Keratinocyte (primary cell): Measurements from ENCODE around the gene TNIK. TPM values are rescaled to one million over a fixed set of nuclear protein-coding genes. Genes with fewer than 3 reads are reported as not detected.

Experiments used
- DNase-seq: peaks from one replicate; pipeline ENCODE4 v3.0.0-alpha.2; 2011; ENCODE audit warnings: low read depth, missing footprints, low spot score
- FAIRE-seq: peaks from 2 replicates; lab custom pipeline; 2011; peaks lifted over from hg19 to GRCh38; lab: Jason Lieb, UNC
- H2AFZ ChIP-seq: 2 replicates; pipeline ENCODE4 v1.6.0; 2012; ENCODE audit warnings: low read length, control low read depth, inconsistent platforms; ENCODE audit not compliant: control insufficient read depth
- H3K27ac ChIP-seq: 2 replicates; pipeline ENCODE4 v1.5.1; 2011; ENCODE audit warnings: low read length; ENCODE audit not compliant: control insufficient read depth, insufficient read depth
- H3K27me3 ChIP-seq: 3 replicates; pipeline ENCODE4 v1.6.0; 2011; ENCODE audit warnings: low read length; ENCODE audit not compliant: control insufficient read depth, insufficient read depth; ENCODE audit errors: extremely low read depth
- H3K36me3 ChIP-seq, 2 experiments: 2 replicates in 1 of 2; 3 replicates in 1 of 2; pipeline ENCODE4 v1.5.1; 2011; ENCODE audit warnings: low read length in 2 of 2, mild to moderate bottlenecking in 1 of 2; ENCODE audit not compliant: control insufficient read depth in 2 of 2, insufficient read depth in 2 of 2; ENCODE audit errors: extremely low read depth in 1 of 2
- H3K4me1 ChIP-seq: 3 replicates; pipeline ENCODE4 v1.5.1; 2011; ENCODE audit warnings: low read length; ENCODE audit not compliant: control insufficient read depth, insufficient read depth; ENCODE audit errors: extremely low read depth
- H3K4me2 ChIP-seq: 3 replicates; pipeline ENCODE4 v1.6.0; 2011; ENCODE audit warnings: low read depth, low read length; ENCODE audit not compliant: control insufficient read depth, insufficient read depth; ENCODE audit errors: extremely low read depth
- H3K4me3 ChIP-seq, 3 experiments: fragments of 200-600 bp in 1 of 3; sonication (generic) in 1 of 3; 2 replicates in 2 of 3; 3 replicates in 1 of 3; pipeline ENCODE4 v1.5.1; 2011 to 2016; ENCODE audit warnings: low read length in 3 of 3, mild to moderate bottlenecking in 3 of 3, control low read depth in 2 of 3, inconsistent platforms in 1 of 3, low read depth in 1 of 3, mixed read lengths in 1 of 3, mixed run types in 1 of 3, moderate library complexity in 1 of 3; ENCODE audit not compliant: control insufficient read depth in 2 of 3, insufficient read depth in 2 of 3; ENCODE audit errors: extremely low read depth in 1 of 3
- H3K79me2 ChIP-seq: 2 replicates; pipeline ENCODE4 v1.6.0; 2012; ENCODE audit warnings: low read length; ENCODE audit not compliant: control insufficient read depth, insufficient read depth
- H3K9ac ChIP-seq: 3 replicates; pipeline ENCODE4 v1.6.0; 2011; ENCODE audit warnings: low read length; ENCODE audit not compliant: control insufficient read depth, insufficient read depth; ENCODE audit errors: extremely low read depth
- H3K9me1 ChIP-seq: 3 replicates; pipeline ENCODE4 v1.6.0; 2011; ENCODE audit warnings: low read length; ENCODE audit not compliant: control insufficient read depth, insufficient read depth; ENCODE audit errors: extremely low read depth
- H3K9me3 ChIP-seq: 2 replicates; pipeline ENCODE4 v1.5.1; 2012; ENCODE audit warnings: low read depth, low read length; ENCODE audit not compliant: control insufficient read depth
- H4K20me1 ChIP-seq: 3 replicates; pipeline ENCODE4 v1.6.0; 2011; ENCODE audit warnings: low read length; ENCODE audit not compliant: control insufficient read depth, insufficient read depth; ENCODE audit errors: extremely low read depth
- EZH2 ChIP-seq: IDR thresholded peaks from one replicate; pipeline ENCODE4 v1.6.1; 2012; ENCODE audit warnings: inconsistent platforms, mild to moderate bottlenecking, low read length, moderate library complexity
- dilution Hi-C: fragments of 300-500 bp; cut with MboI; formaldehyde crosslinking; loops from one replicate; pipeline ENCODE4 v1.7.0; 2020; ENCODE audit warnings: low sequenced_read_pairs; ENCODE audit not compliant: extremely low pct_ligation_motif_present
- polyA plus RNA-seq, 5 experiments: library from polyadenylated mRNA; depleted of rRNA in 3 of 5; stranded (reverse) in 3 of 5; stranded (forward) in 1 of 5; unstranded in 1 of 5; fragments of >200 nt; gene quantifications; 1 replicate in 1 of 5; 2 replicates in 3 of 5; 3 replicates in 1 of 5; pipeline versions ENCODE4 v1.2.1 to v1.2.3, GENCODE V29; 2011 to 2012; ENCODE audit warnings: missing spikeins in 2 of 5, low read depth in 1 of 5, low replicate concordance in 1 of 5
- TF ChIP-seq, protein P1 (sequence below), 3 experiments: IDR thresholded peaks in 1 of 3; conservative IDR thresholded peaks in 1 of 3; optimal IDR thresholded peaks in 1 of 3; 2 replicates in 2 of 3; 3 replicates in 1 of 3; pipeline versions ENCODE3 to v1.5.1; 2011; ENCODE audit warnings: low read length in 3 of 3, mild to moderate bottlenecking in 3 of 3, moderate library complexity in 2 of 3, control low read depth in 1 of 3, inconsistent platforms in 1 of 3; ENCODE audit not compliant: insufficient read depth in 2 of 3; ENCODE audit errors: extremely low read depth in 1 of 3

The TNIK gene
- polyA plus RNA-seq, 1 donor (not counting 4 experiments of a cell fraction or from before 2014, with no cell fraction given) = 4.4 TPM

DNA sequence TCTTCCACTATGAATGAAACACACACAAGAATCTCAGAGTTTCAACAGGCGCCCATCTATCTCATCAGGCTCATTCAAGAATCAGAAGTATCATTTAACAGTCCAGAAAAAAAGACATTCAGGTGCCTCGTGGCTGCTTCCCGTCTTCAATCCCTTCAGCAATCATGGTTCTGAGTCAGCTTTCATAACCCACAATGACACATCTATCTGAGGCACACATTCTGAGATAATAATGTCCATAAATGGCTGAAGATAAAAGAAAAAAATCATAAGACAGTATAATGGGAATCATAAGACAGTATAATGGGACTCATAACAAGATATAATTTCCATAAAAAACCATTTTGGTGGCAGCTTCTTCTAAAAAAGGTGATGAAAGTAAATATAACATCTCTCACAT, 52.4 kb downstream of the TNIK start:
- H3K4me2 ChIP-seq = no peak overlapping the region
- no peak overlapping the region for H3K27ac ChIP-seq
- H3K9me1 ChIP-seq = no peaks in the 10 kb centered on the region
- H3K36me3 ChIP-seq = no peaks in the 10 kb centered on the region
- no peak for DNase-seq
- H3K79me2 ChIP-seq = no peaks in the 10 kb centered on the region
- H3K4me1 ChIP-seq = peaks cover 8% of the 10 kb centered on the region
- H4K20me1 ChIP-seq = no peaks in the 10 kb centered on the region
- FAIRE-seq = peak; percentile 65
- no peaks in the 10 kb centered on the region for H3K9me3 ChIP-seq
- dilution Hi-C loops = no loop called here
- no peaks in the 10 kb centered on the region for H3K27me3 ChIP-seq
- no peak overlapping the region for H3K4me3 ChIP-seq
- H2AFZ ChIP-seq = no peak overlapping the region
- H3K9ac ChIP-seq = no peak overlapping the region
- TF ChIP-seq EZH2 = no peak
- TF ChIP-seq, protein P1, sequence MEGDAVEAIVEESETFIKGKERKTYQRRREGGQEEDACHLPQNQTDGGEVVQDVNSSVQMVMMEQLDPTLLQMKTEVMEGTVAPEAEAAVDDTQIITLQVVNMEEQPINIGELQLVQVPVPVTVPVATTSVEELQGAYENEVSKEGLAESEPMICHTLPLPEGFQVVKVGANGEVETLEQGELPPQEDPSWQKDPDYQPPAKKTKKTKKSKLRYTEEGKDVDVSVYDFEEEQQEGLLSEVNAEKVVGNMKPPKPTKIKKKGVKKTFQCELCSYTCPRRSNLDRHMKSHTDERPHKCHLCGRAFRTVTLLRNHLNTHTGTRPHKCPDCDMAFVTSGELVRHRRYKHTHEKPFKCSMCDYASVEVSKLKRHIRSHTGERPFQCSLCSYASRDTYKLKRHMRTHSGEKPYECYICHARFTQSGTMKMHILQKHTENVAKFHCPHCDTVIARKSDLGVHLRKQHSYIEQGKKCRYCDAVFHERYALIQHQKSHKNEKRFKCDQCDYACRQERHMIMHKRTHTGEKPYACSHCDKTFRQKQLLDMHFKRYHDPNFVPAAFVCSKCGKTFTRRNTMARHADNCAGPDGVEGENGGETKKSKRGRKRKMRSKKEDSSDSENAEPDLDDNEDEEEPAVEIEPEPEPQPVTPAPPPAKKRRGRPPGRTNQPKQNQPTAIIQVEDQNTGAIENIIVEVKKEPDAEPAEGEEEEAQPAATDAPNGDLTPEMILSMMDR (optimal IDR thresholded peaks at IDR 0.05 in 1 of 3, IDR thresholded peaks at IDR 0.05 in 1 of 3, conservative IDR thresholded peaks at IDR 0.05 in 1 of 3; ENCODE audit: extremely low read depth in 1 of 3, insufficient read depth in 2 of 3, low read length in 3 of 3) = no peak

DNA sequence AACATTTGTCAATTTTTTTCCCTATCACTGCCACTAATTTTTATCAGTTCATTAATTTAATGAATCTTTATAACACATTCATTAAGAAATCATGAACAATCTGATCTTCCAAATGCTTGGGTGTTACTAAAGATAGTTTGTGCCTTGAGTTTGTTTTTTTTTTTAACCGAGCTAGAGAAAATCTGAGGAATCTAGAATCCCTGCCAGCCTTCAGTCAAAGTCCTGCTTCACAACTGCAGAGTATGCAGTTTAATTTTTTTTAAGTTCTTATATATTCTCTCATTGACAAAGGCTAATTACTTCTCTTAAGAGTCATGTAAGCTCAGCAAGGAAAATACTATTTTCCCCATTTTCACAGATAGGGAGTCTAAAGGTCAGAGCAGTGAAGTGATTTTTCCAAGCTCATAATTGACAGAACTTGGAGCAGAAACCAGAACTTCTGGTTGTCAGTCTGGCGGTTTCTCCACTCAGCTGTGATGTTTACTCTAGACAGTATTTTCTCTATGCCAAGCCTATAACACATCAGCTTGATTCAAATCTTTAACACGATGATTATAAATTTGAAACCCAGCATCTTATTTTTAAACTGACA, 55.7 kb downstream of the TNIK start:
- H3K4me2 ChIP-seq = no peak overlapping the region
- no peak for FAIRE-seq
- dilution Hi-C loops = no loop called here
- H3K4me1 ChIP-seq = peaks cover 8% of the 10 kb centered on the region
- H3K27me3 ChIP-seq = no peaks in the 10 kb centered on the region
- H4K20me1 ChIP-seq = no peaks in the 10 kb centered on the region
- H2AFZ ChIP-seq = no peak overlapping the region
- no peaks in the 10 kb centered on the region for H3K9me3 ChIP-seq
- H3K27ac ChIP-seq = no peak overlapping the region
- H3K4me3 ChIP-seq = no peak overlapping the region
- DNase-seq = no peak
- H3K9ac ChIP-seq = no peak overlapping the region
- no peak for TF ChIP-seq EZH2
- TF ChIP-seq, protein P1 (optimal IDR thresholded peaks at IDR 0.05 in 1 of 3, IDR thresholded peaks at IDR 0.05 in 1 of 3, conservative IDR thresholded peaks at IDR 0.05 in 1 of 3; ENCODE audit: extremely low read depth in 1 of 3, insufficient read depth in 2 of 3, low read length in 3 of 3) = no peak
- H3K9me1 ChIP-seq = no peaks in the 10 kb centered on the region
- no peaks in the 10 kb centered on the region for H3K79me2 ChIP-seq
- H3K36me3 ChIP-seq = no peaks in the 10 kb centered on the region
